ENCODE results near the gene NACC2.

NACC2 gene

DNA sequence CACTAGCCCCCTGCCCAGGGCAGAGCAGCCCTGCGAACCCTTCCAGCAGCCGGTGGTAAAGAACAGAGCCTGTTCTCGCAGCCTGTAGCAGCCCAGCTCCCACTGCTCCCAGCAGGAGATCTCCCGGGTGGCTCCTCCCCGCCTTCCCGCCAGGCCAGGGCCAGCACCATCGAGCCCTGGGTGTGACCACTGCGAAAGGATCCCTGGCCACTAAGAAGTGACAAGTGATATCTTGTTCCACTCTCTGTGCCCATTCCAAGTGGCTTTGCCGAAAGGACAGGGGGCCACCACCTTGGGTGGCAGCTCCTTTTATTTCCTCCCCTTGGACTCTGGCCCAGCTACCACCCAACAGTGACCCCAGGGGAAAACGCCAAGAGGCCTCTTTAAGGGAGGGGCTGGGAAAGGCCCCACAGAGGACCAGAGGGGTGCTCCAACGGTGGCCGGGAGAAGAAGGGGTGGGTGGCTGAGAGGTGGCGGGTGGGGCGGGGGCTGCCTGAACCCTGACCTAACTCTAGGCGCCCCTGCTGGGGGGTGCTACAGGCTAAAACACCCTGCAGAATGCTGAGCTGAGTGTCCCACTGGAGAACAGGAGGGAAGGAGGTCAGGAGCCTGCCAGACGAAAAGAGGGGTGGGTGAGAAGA lies 1.6 kb downstream of the NACC2 start:
- H3K36me3 Mint-ChIP-seq (ENCODE audit: low read depth) = no peaks in the 10 kb centered on the region

DNA sequence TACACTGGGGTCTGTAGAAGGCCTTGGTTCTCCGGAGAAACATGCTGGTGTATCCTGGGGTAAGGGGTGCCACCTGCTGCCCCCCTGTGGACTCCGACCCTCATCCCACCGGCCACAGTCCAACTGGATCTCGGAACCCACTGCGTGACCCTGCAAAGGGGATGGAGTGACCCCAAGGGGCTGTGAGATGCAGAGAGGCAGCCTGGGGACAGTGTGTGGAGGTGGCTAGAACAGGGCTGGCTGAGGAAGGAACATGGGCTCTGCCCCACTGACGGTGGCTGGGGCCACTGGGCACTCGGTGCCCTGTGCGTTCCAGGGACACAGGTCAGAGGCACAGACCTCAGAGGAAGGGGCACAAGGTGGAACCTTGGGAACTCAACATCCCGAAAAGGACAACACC lies 2.3 kb downstream of the NACC2 start:
- Mint-ChIP-seq H3K4me1 (peaks cover 28% of the 10 kb centered on the region), H3K4me3 (peak overlapping the region; percentile 75), H3K27me3 (ENCODE audit: low read depth, poor library complexity) (peaks cover 31% of the 10 kb centered on the region), H3K36me3 (ENCODE audit: low read depth) (no peaks in the 10 kb centered on the region), H3K9me3 (no peaks in the 10 kb centered on the region), H3K27ac (no peak overlapping the region)
- TF ChIP-seq, protein P1, sequence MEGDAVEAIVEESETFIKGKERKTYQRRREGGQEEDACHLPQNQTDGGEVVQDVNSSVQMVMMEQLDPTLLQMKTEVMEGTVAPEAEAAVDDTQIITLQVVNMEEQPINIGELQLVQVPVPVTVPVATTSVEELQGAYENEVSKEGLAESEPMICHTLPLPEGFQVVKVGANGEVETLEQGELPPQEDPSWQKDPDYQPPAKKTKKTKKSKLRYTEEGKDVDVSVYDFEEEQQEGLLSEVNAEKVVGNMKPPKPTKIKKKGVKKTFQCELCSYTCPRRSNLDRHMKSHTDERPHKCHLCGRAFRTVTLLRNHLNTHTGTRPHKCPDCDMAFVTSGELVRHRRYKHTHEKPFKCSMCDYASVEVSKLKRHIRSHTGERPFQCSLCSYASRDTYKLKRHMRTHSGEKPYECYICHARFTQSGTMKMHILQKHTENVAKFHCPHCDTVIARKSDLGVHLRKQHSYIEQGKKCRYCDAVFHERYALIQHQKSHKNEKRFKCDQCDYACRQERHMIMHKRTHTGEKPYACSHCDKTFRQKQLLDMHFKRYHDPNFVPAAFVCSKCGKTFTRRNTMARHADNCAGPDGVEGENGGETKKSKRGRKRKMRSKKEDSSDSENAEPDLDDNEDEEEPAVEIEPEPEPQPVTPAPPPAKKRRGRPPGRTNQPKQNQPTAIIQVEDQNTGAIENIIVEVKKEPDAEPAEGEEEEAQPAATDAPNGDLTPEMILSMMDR (IDR thresholded peaks at IDR 0.05) = no peak
- DNase-seq = no peak

More for the DNA sequence above, 1.6 kb downstream of the NACC2 start:
- Mint-ChIP-seq H3K4me3 (peak overlapping the region; percentile 75), H3K27ac (no peak overlapping the region), H3K9me3 (no peaks in the 10 kb centered on the region), H3K4me1 (peaks cover 21% of the 10 kb centered on the region), H3K27me3 (ENCODE audit: low read depth, poor library complexity) (peaks cover 35% of the 10 kb centered on the region)
- TF ChIP-seq, protein P1 (IDR thresholded peaks at IDR 0.05) = no peak
- DNase-seq = peak; percentile 41

DNA sequence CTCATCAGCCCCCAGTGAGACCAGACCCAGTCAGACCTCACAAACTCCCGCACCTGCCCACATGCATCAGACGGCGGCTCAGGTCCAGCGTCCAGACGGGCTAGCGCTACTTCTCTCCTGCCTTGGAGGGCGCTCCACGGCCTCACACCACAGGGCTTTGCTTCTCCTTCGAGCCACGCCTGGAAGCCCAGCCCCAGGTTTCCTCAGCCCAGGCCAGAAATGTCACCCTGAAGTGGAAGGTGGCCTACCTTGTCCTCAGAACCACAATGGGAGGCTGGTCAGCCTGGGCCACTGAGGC lies 2.8 kb downstream of the NACC2 start:
- Mint-ChIP-seq H3K4me3 (no peak overlapping the region), H3K4me1 (peaks cover 32% of the 10 kb centered on the region), H3K36me3 (ENCODE audit: low read depth) (no peaks in the 10 kb centered on the region), H3K9me3 (no peaks in the 10 kb centered on the region), H3K27ac (no peak overlapping the region), H3K27me3 (ENCODE audit: low read depth, poor library complexity) (peaks cover 27% of the 10 kb centered on the region)
- TF ChIP-seq, protein P1 (IDR thresholded peaks at IDR 0.05) = no peak
- no peak for DNase-seq

DNA sequence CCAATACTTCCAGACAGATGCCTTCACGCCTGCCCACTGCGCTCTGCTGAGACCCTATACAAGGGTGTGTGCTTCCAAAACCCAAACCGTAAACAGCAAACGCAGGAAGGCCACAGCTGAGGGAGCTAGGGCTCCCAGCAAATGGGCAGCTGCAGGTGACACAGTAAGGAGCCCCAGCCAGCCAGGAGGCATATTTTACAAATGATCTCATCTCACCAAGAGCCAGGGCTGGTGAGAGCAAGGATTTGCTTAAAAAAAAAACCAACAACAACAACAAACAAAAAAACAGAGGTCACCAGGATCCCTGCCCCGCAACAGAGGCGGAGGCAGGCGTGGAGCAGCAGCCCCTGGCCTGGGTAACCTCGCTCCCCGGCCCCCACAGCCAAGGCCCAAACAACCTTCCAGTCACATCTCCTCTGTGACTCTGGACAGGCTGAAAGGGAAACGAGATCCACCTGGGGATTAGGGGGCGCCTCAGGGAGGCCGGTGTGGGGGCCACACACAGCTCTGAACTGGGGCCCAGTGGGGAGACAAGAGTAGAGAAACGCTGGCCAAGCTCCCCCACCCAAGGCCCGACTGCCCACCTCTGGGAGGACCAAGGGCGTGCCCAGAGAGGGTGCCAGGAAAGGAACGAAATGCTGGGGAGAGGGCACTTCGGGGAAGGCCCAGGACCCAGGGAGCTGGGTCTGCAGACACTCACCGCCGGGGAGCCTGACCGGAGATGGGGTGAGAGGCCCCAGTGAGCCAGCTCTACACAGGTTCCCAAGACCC lies 3.3 kb downstream of the NACC2 start:
- peaks cover 21% of the 10 kb centered on the region for H3K27me3 Mint-ChIP-seq (ENCODE audit: low read depth, poor library complexity)
- H3K9me3 Mint-ChIP-seq = no peaks in the 10 kb centered on the region
- peaks cover 35% of the 10 kb centered on the region for H3K4me1 Mint-ChIP-seq
- H3K4me3 Mint-ChIP-seq = no peak overlapping the region
- H3K36me3 Mint-ChIP-seq (ENCODE audit: low read depth) = no peaks in the 10 kb centered on the region
- TF ChIP-seq, protein P1 (IDR thresholded peaks at IDR 0.05) = no peak
- no peak overlapping the region for H3K27ac Mint-ChIP-seq
- DNase-seq = no peak

DNA sequence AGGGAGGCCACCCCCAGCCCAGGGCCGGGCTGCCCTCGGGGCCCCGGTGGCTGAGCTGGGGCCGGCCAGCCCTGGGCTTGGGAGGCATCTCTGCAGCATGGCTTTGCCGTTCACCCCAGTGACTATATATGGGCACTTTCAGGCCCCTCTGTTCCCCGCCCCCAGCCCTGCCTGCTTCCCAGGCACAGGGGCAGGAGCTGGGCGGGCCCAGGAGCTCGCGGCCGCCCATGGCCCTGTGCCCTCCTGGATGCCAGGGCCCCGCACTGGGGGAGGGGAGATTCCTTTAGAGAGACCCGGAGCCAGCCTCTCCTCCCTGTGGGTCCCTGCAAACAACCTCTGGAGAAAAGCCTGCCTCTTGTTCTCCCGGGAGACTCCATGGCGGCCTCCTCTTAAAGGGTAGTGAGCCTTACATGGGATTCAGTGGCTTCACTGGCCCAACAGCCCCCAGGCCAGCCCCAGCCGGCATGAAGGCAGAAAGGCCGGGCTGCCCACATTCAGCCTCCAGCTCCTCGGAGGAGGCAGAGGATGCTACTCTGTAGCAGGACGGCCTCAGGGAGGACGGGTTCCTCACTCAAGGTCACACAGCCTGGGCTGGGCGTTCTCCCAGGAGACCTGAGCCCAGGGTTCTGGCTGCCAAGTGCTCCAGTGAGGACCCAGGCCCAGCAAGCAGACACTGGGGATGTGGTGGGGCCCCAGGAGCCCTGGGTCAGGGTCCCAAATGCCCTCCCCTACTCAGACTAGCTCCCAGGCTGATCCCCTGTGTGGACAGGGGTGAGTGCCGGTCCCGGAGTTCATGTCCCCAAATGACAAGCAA lies 4.1 kb downstream of the NACC2 start:
- DNase-seq = no peak

More for the DNA sequence above, 4.1 kb downstream of the NACC2 start:
- Mint-ChIP-seq H3K36me3 (ENCODE audit: low read depth) (no peaks in the 10 kb centered on the region), H3K27ac (no peak overlapping the region), H3K4me3 (no peak overlapping the region), H3K9me3 (no peaks in the 10 kb centered on the region), H3K27me3 (ENCODE audit: low read depth, poor library complexity) (peaks cover 13% of the 10 kb centered on the region), H3K4me1 (peaks cover 39% of the 10 kb centered on the region)
- TF ChIP-seq, protein P1 (IDR thresholded peaks at IDR 0.05) = no peak

All from nephron progenitor cell (in vitro differentiated cells).